ENCODE data around the gene BLTP2.
A peak's percentile ranks its signal among the peaks of the same experiment; 100 is the strongest.
"Not testable (repeated sequence)": the region's sequence is repeated elsewhere in the genome, so short reads cannot be mapped to it uniquely, and the experiment has no call there.

The BLTP2 gene

DNA sequence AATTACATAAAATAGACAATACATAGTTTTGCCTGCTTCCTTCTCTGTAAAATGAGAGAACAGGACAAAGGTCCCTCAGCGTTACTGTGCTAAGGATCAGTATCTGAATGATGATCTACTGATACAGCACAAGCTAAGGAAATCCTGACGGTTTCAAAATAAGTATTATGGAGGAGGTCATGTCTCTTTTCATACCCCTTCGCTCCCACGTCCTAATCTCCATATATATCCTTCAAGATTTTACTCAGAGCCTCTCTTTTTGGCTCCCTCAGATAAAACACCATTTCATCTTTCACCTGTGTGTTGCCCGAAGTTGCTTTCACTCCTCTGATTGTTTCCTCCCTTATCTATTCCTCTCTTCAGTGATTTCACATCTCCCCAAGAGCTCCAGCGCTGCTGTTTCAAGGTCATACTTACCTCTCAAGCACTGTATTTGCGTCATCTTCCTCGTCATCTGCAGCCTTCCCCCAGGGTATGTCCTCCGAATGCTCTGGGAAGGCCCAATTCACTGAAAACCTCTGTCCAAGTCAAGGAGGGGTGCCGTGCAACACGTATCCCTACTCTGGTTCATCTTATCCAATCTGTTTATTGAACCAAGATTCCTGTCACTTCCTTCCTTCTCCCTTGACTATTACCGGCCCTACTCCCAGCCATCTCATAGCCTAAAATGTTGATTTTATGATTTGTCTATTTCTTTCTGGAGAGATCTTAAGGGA lies 1.2 kb upstream of the BLTP2 start:
- DNase-seq (ENCODE audit: low spot score): no peak

DNA sequence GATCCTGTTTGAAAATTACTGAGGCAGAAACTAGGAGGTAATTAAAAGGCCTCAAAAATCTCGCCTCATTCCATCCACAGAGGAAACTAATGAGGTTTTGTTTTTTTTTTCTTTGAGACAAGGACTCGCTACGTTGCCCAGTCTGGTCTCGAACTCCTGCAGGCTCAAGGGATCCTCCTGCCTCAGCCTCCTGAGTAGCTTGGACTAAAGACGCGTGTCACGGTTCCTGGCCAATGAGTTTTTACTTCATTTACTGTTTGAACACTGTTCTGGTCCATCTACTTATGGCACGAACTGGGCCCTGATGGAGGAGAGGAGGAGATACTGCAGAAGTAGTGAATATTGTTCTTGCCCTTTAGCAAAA lies 600 bp upstream of the BLTP2 start:
- DNase-seq (ENCODE audit: low spot score): no peak

DNA sequence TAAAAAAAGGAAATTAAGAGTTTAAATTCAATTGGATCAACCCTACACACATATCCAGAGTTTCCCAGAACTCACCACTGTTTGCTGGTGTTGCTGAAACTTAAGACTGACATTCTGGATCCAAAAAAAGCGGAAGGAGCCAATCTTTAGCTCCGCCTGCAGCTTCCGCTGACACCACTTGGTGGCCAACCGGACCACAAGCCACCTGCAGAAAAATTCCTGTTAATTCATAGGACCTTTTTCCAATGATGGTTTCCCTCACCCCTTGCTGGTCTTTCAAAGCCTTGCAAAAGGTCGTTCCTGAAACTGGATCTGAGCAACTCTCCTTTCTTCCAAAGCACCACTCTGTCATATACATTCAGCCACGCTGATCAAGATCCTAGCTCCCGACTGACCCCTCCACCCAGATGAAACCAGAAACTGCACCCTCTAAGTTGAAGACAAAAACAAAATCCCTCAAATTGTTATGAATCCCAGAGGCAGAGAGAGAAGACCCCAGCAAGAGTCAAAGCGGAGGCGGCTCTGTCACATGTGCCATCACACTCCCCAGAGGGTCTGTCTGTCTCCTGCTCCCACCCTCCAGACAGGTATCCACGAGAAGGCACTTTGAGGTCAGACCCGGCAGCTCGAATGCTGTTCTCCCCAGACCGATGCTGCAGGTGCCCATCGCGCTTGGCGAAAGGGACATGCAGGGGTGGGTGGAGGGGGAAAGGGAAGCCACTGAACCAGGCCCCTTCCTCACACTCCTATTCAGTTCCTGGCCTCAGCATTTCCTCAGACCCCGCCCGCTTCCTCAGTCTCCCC lies 773 bp downstream of the BLTP2 start:
- DNase-seq (ENCODE audit: low spot score): peak; percentile 67

DNA sequence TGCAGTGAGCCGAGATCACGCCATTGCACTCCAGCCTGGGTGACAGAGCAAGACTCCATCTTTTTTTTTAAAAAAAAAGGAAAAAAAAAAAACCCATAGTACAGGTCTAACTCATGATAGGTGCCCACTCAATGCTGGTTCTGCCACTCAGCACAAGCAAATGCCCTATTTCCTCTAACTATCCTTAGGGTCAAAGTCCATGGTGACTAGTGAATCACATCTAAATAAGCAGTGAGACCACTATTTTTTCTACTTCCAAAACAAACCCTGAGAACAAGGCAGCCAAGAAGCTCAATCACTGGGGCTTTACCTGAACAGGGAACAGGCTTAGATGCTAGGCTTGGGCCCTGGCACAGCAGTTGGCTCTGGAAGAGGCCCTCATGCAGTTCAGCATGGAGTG lies 3.4 kb downstream of the BLTP2 start:
- peak; percentile 14 for DNase-seq (ENCODE audit: low spot score)

DNA sequence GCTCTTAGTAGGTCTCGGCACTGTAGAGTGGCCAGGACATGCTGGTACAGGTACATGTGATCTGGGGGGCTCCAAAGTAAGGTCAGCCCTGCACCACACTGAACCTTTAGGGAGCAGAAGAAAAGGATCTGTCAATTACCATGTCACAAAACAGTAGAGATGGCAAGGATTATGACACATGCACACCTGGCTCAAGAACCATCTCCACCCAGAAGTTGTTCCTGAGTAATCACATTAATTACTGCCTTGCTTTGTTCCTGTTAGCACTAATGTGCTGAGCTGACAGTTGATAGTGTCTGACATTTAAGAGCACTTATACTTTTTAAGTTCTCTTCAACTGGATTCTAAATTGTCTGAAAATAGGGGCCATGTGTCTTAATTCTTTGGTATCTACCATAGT lies 9.5 kb downstream of the BLTP2 start:
- no peak for DNase-seq (ENCODE audit: low spot score)

DNA sequence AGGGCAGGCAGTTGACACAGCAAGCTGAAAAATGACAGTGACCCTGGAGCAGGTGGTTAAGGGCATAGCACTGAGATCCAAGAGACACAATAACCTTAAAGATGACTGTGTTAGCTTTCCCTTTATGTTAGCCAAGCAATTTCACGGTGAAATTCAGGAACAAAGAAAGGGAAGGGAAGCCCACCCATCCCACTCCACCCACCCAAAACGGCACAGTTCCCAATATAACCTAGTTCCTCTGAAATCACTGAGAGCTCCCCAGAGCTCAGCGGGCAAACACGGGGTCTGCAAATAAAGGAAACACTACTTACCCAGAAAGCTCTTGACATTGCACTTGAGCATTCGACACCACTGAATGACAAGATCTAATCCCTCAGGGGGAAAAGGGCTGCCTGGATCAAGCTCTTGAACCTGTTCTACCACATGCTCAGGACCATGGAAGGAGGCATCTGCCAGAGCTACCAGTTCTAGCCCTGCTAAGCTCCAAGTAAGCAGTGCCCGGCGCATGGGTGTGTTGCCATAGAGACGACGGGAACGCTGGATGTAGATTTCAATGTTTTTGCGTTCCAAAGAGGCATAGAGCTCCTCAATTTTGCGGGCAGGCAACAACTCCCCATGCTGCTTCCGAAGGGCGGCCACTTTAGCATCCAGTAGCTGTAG lies 10.6 kb downstream of the BLTP2 start:
- DNase-seq (ENCODE audit: low spot score): no peak

DNA sequence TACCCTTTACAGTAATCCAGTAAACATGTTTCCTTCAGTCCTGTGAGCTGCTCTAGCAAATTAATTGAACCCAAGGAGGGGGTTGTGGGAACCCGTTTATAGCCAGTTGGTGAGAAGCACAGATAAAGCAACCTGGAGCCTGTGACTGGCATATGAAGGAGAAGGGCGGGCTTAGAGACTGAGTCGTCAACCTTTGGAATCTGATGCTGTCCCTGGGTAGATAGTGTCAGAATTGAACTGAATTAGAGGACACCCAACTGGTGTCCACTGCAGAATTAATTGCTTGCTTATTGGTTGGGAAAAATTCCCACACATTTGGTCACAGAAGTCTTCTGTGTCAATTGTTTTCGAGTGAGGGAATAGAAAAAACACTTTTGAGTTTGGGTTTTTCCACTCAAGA lies 18.1 kb downstream of the BLTP2 start:
- DNase-seq (ENCODE audit: low spot score): no peak

DNA sequence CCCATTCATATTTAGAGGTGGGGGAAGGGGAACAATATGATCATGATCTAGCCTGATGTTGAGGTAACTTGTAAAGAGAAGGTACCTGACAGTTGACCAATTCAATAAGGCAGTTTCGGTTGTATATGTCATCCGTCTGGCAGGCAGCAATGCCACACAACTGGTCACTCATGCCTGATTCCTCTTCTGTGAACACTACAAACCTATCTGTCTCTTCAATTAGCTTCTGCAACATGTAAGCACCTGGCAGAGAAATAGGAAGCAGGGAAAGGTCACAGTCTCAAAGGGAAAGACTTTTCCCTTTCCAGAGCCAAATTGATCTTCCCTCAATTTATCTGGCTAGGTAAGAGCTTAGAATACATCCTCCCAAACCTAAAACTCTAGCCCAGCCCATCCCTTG lies 20.8 kb downstream of the BLTP2 start:
- DNase-seq (ENCODE audit: low spot score): peak; percentile 11

DNA sequence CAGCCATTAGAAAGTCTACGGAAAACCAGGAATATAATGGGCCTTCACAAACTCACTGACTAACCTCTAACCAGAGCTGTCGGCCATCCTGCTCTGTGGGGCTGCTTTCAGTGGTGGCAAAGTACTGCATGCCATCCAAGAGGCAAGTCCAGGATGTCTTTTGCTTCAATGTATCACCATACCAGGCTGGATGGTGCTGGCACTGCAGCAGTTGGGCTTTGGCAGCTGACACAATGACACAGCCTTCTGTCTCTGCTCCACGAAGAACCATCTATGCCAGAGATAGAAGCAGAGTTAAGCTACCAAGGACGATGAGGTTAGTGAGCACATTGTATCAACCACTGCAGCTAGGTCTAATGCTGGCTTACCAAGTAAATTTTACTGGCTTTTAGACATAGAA lies 21.3 kb downstream of the BLTP2 start:
- no peak for DNase-seq (ENCODE audit: low spot score)

DNA sequence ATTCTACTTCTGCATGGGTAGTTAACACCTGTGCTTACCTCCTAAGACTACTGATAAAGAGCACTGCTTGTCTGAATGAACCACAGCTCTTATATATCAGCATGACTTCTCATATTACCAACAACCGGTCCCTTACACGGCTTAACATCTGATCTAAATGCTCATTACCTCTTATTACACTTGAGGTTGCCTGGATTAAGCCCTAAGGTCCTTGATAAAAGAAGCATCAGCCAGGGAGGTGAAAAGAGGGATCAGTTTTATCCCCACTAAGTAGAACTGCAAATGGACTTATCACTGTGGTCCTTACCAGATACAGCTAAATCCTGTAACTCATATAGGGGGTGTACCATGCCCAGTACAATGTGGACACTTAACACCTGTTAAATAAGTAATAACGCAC lies 22.8 kb downstream of the BLTP2 start:
- DNase-seq (ENCODE audit: low spot score): no peak

DNA sequence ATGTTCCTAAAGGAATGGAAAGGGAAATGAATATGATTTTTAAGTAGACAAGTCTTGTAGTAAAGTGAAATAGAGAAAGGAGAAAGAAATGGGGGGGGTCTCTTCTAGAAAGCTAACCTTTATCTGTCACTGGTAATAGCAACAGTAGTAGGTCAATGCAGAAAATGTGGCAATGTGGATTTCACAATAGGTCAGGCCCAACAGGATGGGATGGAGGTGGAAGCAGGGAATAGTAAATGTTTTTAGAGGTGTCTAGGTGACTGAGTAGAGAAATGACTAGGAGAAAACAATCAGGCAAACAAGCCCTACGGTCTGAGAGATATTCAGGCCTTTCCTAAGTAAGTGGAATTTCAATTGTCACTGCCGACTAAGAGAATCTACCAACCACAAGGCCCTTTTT lies 24.9 kb downstream of the BLTP2 start:
- DNase-seq (ENCODE audit: low spot score): no peak

DNA sequence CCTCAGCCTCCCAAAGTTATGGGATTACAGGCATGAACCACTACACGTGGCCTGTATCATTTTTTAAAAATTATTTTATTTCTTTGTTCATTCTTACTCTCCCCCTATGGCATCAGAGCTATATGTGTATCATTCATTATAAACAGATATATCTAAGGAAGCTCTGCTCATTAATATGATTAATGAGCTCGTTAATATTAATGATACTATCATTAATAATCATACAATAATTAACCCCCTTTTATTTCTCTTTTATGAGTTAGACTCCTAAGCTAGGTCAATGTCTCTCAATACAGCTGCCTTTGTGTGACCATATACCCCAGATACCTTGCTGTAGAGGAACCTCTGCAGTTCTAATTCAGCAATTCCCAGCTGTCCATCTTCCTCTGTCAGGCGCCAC lies 26.5 kb downstream of the BLTP2 start:
- no peak for DNase-seq (ENCODE audit: low spot score)

DNA sequence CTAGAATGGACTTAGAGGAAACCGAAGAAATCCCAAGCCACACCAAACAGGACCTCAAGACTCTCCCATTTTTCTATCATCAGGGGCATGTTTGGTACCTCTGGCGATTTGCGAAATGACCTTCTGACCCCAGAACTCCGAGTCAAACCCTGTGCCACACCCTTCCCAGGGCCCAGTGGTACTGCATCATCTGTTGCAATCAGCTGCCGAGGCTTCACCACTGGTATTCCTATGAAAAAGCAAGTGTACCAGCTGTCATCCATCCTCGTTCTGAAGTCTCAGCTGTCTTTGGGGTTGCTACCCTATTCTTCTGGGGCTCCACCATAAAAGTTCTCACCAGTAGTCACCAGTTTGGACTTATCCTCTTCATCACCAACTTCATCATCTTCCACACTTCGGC lies 28.7 kb downstream of the BLTP2 start:
- DNase-seq (ENCODE audit: low spot score): no peak

DNA sequence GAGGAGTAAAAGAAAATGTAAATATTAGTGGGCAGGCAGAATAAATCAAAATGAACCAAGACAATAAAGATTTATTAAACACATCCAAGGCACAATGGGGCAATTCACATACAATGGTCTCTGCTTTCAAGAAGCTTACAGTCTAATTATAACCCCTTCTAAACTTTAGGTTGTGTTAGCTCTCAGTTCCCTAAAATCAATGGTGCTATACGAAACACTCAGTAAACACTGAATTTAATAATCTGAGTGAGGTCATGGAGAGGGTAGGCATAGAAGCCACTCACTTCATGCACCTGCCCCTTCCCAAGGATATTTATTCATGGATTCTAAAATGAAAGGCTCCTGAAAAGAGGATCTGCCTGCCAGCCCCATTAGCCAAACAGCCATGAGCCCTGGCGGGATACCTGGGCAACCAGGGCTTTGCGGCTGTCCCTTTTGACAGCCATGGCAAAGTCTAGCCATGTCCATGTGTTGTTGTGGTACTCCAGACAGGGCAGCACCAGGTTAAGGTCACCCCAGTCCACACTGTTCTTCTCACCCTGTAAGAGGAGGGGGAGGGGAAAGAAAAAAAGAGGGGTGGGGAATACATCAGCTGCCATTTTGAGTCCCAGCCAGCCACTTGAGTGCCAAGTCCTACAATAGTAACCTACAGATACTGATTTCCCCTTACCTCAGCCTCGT lies 29.6 kb downstream of the BLTP2 start:
- no peak for DNase-seq (ENCODE audit: low spot score)

DNA sequence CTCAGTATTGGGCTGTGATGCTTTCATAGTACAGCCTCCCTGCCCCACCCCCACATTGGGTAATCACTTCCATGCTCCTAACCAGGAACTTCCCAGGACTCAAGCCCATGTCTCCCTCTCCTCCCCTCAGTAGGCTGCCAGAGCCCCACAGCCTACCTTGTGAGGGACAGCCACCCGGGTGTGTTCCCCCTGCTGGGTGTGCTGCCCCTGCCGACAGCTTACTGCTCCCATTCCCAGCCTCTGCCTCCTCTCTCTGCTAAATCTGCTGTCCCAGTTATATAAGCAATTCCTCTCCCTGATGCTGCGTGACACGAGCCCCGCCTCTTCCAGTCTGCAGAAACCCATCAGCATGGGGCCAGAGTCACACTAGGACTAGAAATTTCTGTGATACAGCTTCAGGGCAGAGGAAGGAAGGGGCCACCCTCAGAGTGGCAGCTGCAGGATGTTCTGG lies 31.0 kb downstream of the BLTP2 start, which contains the start of gene RSKR:
TSS of gene RSKR (minus strand) at position 255 of the 451 bp plus-strand sequence. CDS start at position 231, 24 bp downstream.
- DNase-seq (ENCODE audit: low spot score): no peak

DNA sequence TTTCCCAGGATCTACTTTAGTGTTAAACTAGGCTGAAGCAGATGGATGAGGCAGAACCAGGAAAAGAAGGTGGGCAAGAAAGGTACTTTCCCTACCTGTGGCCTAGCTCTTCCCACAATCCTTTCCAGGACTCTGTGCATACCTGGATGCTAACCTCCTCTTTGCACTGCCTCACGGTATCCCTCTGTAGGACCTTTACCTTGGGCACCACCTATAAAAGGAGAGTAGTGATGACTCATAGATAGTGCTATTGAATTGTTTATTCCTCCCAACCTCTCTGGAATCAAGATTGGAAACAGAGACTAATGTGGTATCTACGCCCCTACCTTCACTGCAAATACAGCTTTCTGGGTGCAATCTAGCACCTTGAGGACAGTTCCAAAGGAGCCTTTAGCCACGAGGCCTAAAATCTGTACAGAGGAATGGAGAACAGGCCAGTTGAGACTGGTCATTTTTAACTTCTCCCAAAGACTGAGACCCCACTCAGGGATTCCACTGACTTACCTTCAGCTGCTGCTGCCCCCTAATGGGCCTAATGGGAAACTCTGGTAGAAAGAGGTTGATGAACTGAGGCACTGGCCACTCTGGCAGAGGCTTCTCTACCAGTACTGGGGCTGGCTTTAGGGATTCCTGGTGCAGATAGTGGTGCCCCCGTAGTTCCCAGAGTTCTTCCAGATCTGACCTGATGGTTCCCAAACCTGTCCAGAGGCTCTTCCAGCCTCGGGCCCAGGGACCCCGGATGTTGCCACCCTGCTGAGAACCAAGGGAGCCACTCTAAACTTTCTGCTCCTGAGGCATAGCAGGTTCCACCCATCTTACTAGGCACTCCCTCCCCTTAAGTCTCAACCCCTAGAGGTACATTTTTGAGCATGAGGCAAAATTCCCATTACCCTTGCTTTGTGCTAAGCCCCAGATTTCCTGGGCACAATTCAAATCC lies 31.8 kb downstream of the BLTP2 start:
- DNase-seq (ENCODE audit: low spot score): peak; percentile 19

DNA sequence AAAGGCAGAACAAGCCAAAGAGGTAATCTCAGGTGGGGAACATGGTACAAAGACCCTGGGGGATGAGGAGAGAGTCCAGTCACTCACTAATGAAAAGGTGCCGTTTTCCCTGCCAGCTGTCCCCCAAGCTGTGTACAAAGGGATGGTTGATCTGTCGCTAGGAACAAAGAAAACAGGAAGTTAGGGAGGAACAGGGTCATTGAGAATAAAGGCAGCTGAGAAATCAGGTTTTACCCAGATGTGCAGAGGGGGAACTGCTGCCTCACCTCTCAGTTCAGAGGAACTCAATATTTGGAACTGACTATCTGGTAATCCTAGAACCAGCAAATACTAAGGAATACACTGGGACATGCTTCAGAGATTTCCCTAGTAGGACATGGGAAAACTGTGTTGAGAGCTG lies 32.4 kb downstream of the BLTP2 start:
- no peak for DNase-seq (ENCODE audit: low spot score)

DNA sequence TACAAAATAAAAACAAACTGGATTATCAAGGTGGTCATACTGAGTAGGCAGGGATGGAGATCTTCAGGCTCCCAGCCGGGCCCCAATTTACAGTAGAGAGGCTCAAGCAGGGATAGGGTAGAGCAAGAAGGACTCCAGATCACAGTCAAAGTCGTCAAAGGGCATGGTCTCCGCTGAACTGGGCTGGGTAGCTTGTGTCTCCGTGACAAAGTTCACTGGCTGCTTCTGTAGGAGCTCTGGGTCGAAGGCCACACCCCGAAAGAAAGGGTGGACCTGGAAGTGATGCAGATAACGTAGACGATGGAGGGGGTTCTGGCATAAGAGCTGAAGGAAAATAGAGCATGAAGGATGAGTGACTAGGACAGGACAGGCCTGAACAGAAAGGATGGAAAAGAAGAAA lies 34.6 kb downstream of the BLTP2 start:
- no peak for DNase-seq (ENCODE audit: low spot score)

DNA sequence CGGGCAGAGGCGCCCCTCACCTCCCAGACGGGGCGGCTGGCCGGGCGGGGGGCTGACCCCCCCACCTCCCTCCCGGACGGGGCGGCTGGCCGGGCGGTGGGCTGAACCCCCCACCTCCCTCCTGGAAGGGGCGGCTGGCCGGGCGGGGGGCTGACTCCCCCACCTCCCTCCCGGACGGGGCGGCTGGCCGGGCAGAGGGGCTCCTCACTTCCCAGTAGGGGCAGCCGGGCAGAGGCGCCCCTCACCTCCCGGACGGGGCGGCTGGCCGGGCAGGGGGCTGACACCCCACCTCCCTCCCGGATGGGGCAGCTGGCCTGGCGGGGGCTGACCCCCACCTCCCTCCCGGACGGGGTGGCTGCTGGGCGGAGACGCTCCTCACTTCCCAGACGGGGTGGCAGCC lies 40.9 kb downstream of the BLTP2 start:
- DNase-seq (ENCODE audit: low spot score): not testable (repeated sequence)

DNA sequence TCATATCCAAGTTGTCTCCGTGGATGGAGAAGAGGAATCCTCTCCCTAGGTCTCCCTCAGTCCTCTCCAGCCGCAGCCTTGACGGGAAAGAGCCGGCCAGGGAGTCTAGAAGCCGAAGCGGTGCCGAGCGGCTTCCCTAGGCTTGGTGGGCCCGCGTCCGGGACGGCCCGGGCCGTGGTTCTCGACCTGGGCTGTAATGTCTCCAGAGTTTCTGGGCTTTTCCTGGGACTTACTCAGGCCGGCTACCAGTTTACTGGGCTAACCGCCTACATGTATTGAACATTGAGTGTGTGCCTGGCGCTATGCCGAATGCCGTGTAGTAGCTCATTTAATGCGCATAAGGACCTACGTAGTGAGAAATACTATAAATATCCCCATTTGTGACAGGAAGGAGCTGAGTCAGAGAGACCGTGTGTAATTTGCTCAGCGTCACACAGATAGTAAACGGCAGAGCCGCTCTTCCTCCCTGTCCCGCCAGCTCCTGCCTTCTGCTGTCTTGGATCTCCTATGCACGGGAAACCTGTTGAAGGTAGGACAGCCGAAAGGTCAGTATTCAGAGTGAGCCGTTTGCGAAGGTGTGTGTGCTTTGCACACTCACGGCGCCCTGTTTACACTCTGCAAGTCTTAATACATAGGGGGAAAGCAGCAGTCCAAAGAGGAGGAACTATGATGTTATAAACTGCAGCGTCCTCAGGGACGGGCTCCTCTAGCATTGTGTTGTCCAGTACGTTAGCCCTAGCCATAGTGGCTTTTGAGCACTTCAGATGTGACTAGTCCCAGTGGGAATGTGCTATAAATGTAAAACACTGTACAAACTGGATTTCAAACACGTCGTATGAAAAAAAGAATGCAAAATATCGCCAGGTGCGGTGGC lies 45.4 kb downstream of the BLTP2 start:
- peak; percentile 84 for DNase-seq (ENCODE audit: low spot score)
